SIG-M5 treated with dmso at 0.1 percent for 504 hours (cell line): ENCODE data around the gene CNGA1.

Source experiments
- DNase-seq: peaks from one replicate; lab custom pipeline; 2025; ENCODE audit not compliant: unreplicated experiment; lab: John Stamatoyannopoulos, UW

The CNGA1 gene

DNA sequence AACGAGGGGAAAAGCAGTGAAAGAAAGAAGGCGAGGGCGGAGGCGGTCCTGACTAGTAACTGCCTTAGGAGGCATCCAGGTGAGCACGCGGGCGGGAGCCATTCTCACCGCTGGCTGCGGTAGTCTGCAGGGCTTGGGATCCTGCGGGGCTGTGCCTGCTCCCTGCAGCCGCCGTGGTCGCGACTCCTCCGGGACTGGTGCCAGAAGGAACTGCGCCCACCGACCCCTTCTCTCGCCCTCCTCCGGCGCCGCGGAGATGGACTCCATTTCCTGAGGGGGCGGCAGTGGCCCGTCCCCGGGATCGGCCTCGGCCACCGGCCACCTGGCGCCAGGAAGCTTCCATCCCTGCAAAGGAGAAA, 102.6 kb downstream of the CNGA1 start:
- no peak for DNase-seq

DNA sequence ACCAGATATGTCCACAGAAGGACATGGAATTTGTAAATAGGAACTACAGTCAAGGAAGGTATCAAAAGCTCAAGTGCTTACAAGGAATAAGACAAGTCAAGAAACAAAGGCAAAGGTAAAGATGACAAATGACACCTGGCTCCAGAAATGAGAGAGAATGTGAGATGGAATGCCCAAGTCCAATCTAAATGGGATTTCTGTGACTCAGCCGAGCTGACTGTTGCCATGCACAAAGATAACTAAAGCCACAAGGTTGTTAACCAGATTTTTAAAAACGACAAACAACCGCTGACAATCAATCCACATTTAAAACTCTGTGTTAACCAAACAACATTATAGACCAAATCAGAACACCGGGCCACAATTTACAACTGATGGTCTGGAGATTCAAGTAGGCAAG, 103.2 kb downstream of the CNGA1 start:
- no peak for DNase-seq

DNA sequence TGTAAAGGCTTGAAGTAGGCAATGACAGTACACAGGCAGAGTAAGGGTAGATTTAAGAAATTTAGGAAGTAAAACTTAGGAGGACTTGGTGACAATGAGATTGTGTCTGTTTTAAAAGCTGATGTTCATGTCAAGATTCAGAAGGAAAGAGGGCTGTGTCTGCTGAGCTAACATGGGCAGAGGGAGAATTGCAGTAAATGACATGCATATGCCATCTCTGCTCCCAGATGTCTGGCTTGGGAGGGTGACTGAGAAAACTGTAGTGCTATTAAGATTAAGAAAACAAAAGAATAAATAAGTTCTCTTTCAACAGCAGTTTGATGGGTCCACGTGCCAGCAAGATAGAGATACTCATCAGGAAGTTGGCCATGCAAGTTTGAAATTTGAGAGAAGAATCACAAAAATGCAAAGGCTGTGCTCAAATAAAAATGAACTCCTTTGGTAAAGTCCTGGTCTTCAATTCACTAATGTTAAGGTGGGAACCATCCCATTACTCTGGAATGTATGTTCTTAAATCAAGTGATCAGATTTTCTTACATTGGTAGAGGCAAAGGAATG, 109.3 kb downstream of the CNGA1 start:
- peak; percentile 12 for DNase-seq

DNA sequence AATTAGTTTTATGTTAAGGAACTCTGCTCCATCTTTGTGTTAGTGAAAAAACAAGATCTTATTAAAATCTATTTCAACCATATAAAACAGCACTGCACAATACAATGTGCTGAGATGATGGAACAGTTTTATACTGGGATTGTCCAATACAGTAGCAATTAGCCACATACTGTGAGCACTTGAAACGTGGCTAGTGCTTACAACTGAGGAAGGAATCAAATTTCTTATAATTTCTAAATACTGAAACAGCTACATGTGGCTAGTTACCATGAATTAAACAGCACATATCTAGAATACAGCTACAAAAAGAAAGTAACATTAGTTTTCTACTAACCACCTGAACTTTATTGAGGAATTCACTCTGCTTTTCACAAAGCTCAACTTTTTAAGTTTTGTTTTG, 116.8 kb downstream of the CNGA1 start:
- no peak for DNase-seq

DNA sequence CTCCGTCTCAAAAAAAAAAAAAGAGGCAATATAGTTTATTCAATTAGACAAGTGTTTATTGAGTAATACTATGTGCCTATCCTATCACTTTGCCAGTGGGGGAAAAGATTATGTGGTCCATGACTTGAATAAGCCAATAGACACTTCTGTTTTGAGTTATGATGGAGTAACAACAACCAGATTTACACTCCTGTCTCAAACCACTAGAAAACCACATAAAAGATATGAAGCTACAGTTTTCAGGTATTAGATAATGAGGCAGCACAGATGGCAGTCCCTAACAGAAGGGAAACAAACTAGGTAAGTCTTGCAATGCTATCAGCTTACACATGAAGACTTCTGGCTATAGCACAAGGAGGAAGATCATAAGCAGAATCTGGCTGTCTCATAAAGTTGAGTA, 124.6 kb downstream of the CNGA1 start:
- DNase-seq, result no peak
